Colonic mucosa (tissue), 4 donors: ENCODE measurements around the gene PATZ1. TPM values are rescaled to one million over a fixed set of nuclear protein-coding genes. Genes with fewer than 3 reads are reported as not detected.

Experiments used
- DNase-seq: peaks from one replicate; pipeline ENCODE4 v3.0.0-alpha.2; 2020
- H3K27ac ChIP-seq: fragments of 200-600 bp; one replicate; pipeline ENCODE4 v1.8.0; 2021
- H3K27me3 ChIP-seq: fragments of 200-600 bp; one replicate; pipeline ENCODE4 v1.8.0; 2021
- H3K36me3 ChIP-seq: fragments of 200-600 bp; one replicate; pipeline ENCODE4 v1.8.0; 2021
- H3K4me1 ChIP-seq: fragments of 200-600 bp; one replicate; pipeline ENCODE4 v1.8.0; 2021; ENCODE audit warnings: mild to moderate bottlenecking
- H3K4me3 ChIP-seq: fragments of 200-600 bp; one replicate; pipeline ENCODE4 v1.8.0; 2021
- H3K9ac ChIP-seq, 2 donors: one replicate each; pipeline ENCODE4 v1.7.0; 2013; ENCODE audit warnings: control low read depth in 2 of 2, low read depth in 2 of 2, low read length in 2 of 2
- H3K9me3 ChIP-seq: fragments of 200-600 bp; one replicate; pipeline ENCODE4 v1.8.0; 2021
- CTCF ChIP-seq: fragments of 200-600 bp; IDR thresholded peaks from one replicate; pipeline ENCODE4 v1.8.0; 2022; ENCODE audit warnings: antibody characterized with exemption, mild to moderate bottlenecking
- intact Hi-C: fragments of 100-400 bp; cut with DNase I; formaldehyde crosslinking; loops from one replicate; pipeline ENCODE4 v1.14.1; 2022
- total RNA-seq, 2 donors: library from RNA; stranded (reverse); fragmentation: NEBNext Ultra II Directional in 1 of 2; extraction: Animal tissue kit (Norgen Biotek cat#: 25700) in 1 of 2; gene quantifications; one replicate each; pipeline ENCODE4 v1.2.1, GENCODE V29; 2021
- donor health status: healthy.
- donor health status: DM: no; HTN: no; CAD: no.
- donor health status: DM: no; HTN: no; CAD: no.

PATZ1 gene
- total RNA-seq, 2 donors from 2014 or later = 13.8 to 17.9 TPM

DNA sequence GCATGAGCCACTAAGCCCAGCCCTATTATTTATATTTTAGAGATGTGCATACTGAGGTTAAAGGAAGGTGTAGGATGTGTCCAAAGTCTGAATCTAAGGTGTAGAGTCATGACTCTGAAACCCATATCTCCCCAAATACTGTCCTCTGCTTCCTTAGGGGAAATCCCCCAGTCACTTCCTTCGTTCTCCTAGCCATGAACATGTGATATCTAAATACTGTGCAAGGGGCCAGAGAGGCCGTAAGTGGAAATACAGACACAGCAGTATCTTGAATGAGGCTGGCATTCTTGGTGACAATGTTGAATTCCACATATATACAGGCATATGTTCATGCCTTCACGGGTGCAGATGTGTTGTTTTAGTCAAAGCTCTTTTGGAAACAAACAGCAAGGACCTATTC, 21.3 kb upstream of the PATZ1 start:
- no peak overlapping the region for H3K9ac ChIP-seq
- H3K27me3 ChIP-seq = no peaks in the 10 kb centered on the region
- no peaks in the 10 kb centered on the region for H3K36me3 ChIP-seq
- H3K27ac ChIP-seq = no peak overlapping the region
- DNase-seq = no peak
- intact Hi-C loops = no loop called here
- TF ChIP-seq CTCF = no peak
- H3K9me3 ChIP-seq = no peaks in the 10 kb centered on the region
- H3K4me1 ChIP-seq = no peaks in the 10 kb centered on the region
- no peak overlapping the region for H3K4me3 ChIP-seq

DNA sequence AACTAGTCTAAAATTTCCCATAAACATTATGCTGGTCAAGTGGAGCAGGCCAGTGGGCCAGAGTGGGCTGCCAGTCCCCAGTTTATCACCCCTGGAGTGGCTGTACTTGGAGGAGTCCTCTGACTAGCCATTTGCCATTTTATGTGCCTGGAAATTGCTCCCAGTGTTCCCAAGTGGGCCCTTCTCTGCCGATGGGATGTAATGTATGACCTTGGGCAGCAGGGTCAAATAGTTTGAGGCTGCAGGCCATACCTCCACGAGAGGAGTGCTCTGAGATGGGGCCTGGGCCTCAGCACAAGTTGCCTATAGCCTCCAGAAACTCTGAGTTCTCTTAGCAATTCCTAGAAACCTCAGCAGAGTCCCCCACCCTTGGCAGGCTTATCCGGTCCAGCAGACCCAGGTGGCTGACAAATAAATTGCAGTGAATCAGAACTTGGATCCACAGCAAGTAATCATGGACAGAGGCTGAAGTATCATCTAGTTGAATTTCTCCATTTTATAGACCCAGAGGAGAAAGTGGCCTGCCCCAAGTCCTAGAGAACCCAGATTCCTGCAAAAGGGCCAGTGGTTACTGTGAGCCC, 17.8 kb upstream of the PATZ1 start:
- no peak overlapping the region for H3K27ac ChIP-seq
- no peaks in the 10 kb centered on the region for H3K27me3 ChIP-seq
- no peak overlapping the region for H3K4me3 ChIP-seq
- H3K36me3 ChIP-seq = no peaks in the 10 kb centered on the region
- H3K4me1 ChIP-seq = no peaks in the 10 kb centered on the region
- H3K9ac ChIP-seq = no peak overlapping the region
- intact Hi-C loops = no loop called here
- no peak for TF ChIP-seq CTCF
- H3K9me3 ChIP-seq = no peaks in the 10 kb centered on the region
- DNase-seq = no peak

GRCh38 chr22:31361743-31362142, 15.6 kb upstream of the PATZ1 start:
- intact Hi-C loops = no loop called here
- Histone ChIP-seq H3K4me1 (no peaks in the 10 kb centered on the region), H3K27me3 (no peaks in the 10 kb centered on the region), H3K9me3 (no peaks in the 10 kb centered on the region), H3K4me3 (no peak overlapping the region), H3K9ac (no peak overlapping the region), H3K27ac (no peak overlapping the region), H3K36me3 (no peaks in the 10 kb centered on the region)
- DNase-seq = no peak
- TF ChIP-seq CTCF = no peak

DNA sequence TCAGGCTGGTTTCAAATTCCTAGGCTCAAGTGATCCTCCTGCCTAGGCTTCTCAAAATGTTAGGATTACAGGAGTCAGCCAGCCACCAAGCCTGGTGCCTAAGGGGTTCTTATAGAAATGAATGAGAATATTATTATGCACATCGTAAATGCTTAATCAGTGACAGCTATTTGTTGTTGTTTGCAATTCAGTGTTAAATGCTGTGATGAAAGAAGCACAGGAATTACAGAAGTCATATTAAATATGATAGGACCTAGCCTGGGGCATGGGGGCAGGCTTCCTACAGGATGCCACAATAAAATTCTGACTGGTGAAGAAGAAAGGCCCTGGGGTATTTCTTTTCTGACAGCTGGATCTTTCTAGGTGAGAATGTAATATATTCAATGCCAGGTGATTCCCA, 13.9 kb upstream of the PATZ1 start:
- no peaks in the 10 kb centered on the region for H3K9me3 ChIP-seq
- TF ChIP-seq CTCF = no peak
- intact Hi-C loops = no loop called here
- no peak overlapping the region for H3K9ac ChIP-seq
- no peaks in the 10 kb centered on the region for H3K27me3 ChIP-seq
- H3K4me1 ChIP-seq = no peaks in the 10 kb centered on the region
- H3K27ac ChIP-seq = no peak overlapping the region
- no peaks in the 10 kb centered on the region for H3K36me3 ChIP-seq
- H3K4me3 ChIP-seq = no peak overlapping the region
- no peak for DNase-seq

DNA sequence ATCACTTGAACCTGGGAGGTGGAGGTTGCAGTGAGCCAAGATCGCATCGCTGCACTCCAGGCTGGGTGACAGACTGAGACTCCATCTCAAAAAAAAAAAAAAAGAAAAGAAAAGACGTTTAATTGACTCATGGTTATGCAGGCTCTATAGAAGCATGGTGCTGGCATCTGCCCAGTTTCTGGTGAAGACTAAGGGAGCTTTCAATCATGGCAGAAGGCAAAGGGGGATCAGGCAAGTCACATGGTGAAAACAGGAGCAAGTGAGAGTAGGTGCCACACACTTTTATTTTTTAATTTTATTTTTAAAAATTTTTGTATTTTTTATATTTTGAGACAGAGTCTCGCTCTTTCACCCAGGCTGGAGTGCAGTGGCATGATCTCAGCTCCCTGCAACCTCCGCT, 8.4 kb upstream of the PATZ1 start:
- no peak for TF ChIP-seq CTCF
- H3K36me3 ChIP-seq = no peaks in the 10 kb centered on the region
- no peaks in the 10 kb centered on the region for H3K9me3 ChIP-seq
- intact Hi-C loops = no loop called here
- no peak for DNase-seq
- no peaks in the 10 kb centered on the region for H3K4me1 ChIP-seq
- H3K4me3 ChIP-seq = no peak overlapping the region
- no peak overlapping the region for H3K27ac ChIP-seq
- no peak overlapping the region for H3K9ac ChIP-seq
- no peaks in the 10 kb centered on the region for H3K27me3 ChIP-seq
